ENCODE results near the gene MBD6.

The MBD6 gene

GRCh38 chr12:57534250-57534649, 11.6 kb downstream of the MBD6 start:
- Histone ChIP-seq H3K27ac (ENCODE audit: low read depth, low read length) (no peak overlapping the region), H3F3A (ENCODE audit: insufficient read depth) (0 out of 2 replicates have a peak, but pooled peaks cover 6% of the 10 kb centered on the region), H3K4me3 (ENCODE audit: insufficient read depth, low read length, poor library complexity, severe bottlenecking) (no peak overlapping the region), H3K9me3 (ENCODE audit: insufficient read depth, low read length) (no peaks in the 10 kb centered on the region), H2AFZ (ENCODE audit: low read depth, low read length, severe bottlenecking) (no peak overlapping the region), H3K36me3 (ENCODE audit: low read length) (no peaks in the 10 kb centered on the region), H3K4me2 (ENCODE audit: low read depth, low read length, poor library complexity, severe bottlenecking) (no peak overlapping the region), H3K9ac (ENCODE audit: low read length) (no peak overlapping the region), H4K20me1 (ENCODE audit: low read depth, low read length) (no peaks in the 10 kb centered on the region), H3K79me2 (ENCODE audit: insufficient read depth, low read length) (no peaks in the 10 kb centered on the region), H3K9me2 (replicated peaks; ENCODE audit: insufficient read depth, low read length) (no peaks in the 10 kb centered on the region), H3K27me3 (ENCODE audit: low read length) (no peaks in the 10 kb centered on the region)
- TF ChIP-seq CTCF (IDR thresholded peaks at IDR 0.05; ENCODE audit: insufficient read depth, low read length, poor library complexity, severe bottlenecking) = no peak
- no peak for TF ChIP-seq EZH2phosphoT487 (conservative IDR thresholded peaks at IDR 0.05; ENCODE audit: low read length)

GRCh38 chr12:57534991-57535543, 12.4 kb downstream of the MBD6 start:
- H2AFZ ChIP-seq (ENCODE audit: low read depth, low read length, severe bottlenecking) = no peak overlapping the region
- no peaks in the 10 kb centered on the region for H3K79me2 ChIP-seq (ENCODE audit: insufficient read depth, low read length)
- no peaks in the 10 kb centered on the region for H4K20me1 ChIP-seq (ENCODE audit: low read depth, low read length)
- H3F3A ChIP-seq (ENCODE audit: insufficient read depth) = 0 out of 2 replicates have a peak, but pooled peaks cover 6% of the 10 kb centered on the region
- H3K9me2 ChIP-seq (replicated peaks; ENCODE audit: insufficient read depth, low read length) = no peaks in the 10 kb centered on the region
- no peaks in the 10 kb centered on the region for H3K36me3 ChIP-seq (ENCODE audit: low read length)
- no peak overlapping the region for H3K9ac ChIP-seq (ENCODE audit: low read length)
- H3K9me3 ChIP-seq (ENCODE audit: insufficient read depth, low read length) = no peaks in the 10 kb centered on the region
- no peak overlapping the region for H3K27ac ChIP-seq (ENCODE audit: low read depth, low read length)
- H3K4me3 ChIP-seq (ENCODE audit: insufficient read depth, low read length, poor library complexity, severe bottlenecking) = no peak overlapping the region
- no peak overlapping the region for H3K4me2 ChIP-seq (ENCODE audit: low read depth, low read length, poor library complexity, severe bottlenecking)
- H3K27me3 ChIP-seq (ENCODE audit: low read length) = no peaks in the 10 kb centered on the region
- no peak for TF ChIP-seq EZH2phosphoT487 (conservative IDR thresholded peaks at IDR 0.05; ENCODE audit: low read length)
- no peak for TF ChIP-seq CTCF (IDR thresholded peaks at IDR 0.05; ENCODE audit: insufficient read depth, low read length, poor library complexity, severe bottlenecking)

GRCh38 chr12:57535764-57536596, 13.4 kb downstream of the MBD6 start:
- H3K27me3 ChIP-seq (ENCODE audit: low read length) = no peaks in the 10 kb centered on the region
- H3F3A ChIP-seq (ENCODE audit: insufficient read depth) = 0 out of 2 replicates have a peak, but pooled peaks cover 1% of the 10 kb centered on the region
- H2AFZ ChIP-seq (ENCODE audit: low read depth, low read length, severe bottlenecking) = no peak overlapping the region
- no peak for TF ChIP-seq EZH2phosphoT487 (conservative IDR thresholded peaks at IDR 0.05; ENCODE audit: low read length)
- TF ChIP-seq CTCF (IDR thresholded peaks at IDR 0.05; ENCODE audit: insufficient read depth, low read length, poor library complexity, severe bottlenecking) = no peak
- no peak overlapping the region for H3K4me2 ChIP-seq (ENCODE audit: low read depth, low read length, poor library complexity, severe bottlenecking)
- no peaks in the 10 kb centered on the region for H3K79me2 ChIP-seq (ENCODE audit: insufficient read depth, low read length)
- no peak overlapping the region for H3K9ac ChIP-seq (ENCODE audit: low read length)
- no peak overlapping the region for H3K27ac ChIP-seq (ENCODE audit: low read depth, low read length)
- H3K9me2 ChIP-seq (replicated peaks; ENCODE audit: insufficient read depth, low read length) = no peaks in the 10 kb centered on the region
- no peaks in the 10 kb centered on the region for H3K36me3 ChIP-seq (ENCODE audit: low read length)
- no peaks in the 10 kb centered on the region for H4K20me1 ChIP-seq (ENCODE audit: low read depth, low read length)
- no peak overlapping the region for H3K4me3 ChIP-seq (ENCODE audit: insufficient read depth, low read length, poor library complexity, severe bottlenecking)
- no peaks in the 10 kb centered on the region for H3K9me3 ChIP-seq (ENCODE audit: insufficient read depth, low read length)

All from SU-DHL-6 (cell line).